EL (cell line): ENCODE data around the gene CEP63.

Experiments
- DNase-seq: peaks from one replicate; pipeline ENCODE4 v3.0.0-alpha.2; 2016

The CEP63 gene

DNA sequence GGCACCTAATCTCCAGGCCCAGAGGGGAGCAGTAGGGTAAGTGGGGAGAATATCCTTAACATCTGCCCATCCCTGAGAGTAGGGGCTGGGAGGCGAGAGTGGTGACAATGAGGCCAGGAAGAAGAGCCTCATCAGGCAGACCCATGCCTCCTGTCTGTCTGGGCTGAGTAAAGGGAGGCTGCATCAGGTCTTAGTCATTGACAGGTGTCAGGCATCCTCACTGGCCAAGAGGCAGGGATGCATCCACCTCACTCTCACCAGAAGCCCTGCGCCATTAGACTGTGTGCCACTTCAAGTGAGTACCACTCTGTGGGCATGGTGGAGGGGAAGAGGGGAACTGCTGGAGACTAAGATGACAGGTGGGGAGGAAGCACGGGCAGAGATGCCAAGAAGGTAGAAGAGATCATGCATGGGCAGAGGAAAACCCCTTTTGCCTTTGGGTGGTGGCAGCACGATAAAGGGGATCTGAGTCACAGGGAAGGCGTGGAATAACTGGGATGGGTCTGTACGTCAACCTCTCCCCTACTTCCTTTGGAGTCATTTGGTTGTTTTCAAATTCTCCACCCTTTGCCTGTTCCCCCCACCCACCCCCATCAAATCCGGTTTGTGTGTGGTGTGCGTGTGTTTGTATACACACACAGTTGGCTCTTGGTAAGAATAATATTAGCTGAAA, 14.2 kb upstream of the CEP63 start:
- DNase-seq, result peak; percentile 83

DNA sequence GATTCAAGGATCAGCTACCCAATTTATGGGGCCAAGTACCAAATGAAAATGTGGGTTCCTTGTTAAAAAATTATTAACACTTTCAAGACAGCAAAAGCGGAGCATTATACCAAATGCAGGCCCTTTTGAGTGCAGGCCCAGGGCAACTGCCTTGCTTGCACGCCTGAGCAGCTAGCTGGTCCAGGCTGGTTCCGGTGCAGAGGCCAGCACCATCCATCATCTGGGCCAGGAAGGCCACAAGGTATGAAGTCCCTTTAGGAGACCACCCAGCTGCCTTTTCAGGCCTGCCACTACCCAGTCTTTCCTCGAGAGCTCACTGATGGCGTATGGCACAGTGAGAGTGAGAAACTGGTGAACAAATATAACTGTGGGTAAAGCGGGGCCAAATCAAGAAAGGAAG, 13.0 kb upstream of the CEP63 start:
- DNase-seq, result no peak

DNA sequence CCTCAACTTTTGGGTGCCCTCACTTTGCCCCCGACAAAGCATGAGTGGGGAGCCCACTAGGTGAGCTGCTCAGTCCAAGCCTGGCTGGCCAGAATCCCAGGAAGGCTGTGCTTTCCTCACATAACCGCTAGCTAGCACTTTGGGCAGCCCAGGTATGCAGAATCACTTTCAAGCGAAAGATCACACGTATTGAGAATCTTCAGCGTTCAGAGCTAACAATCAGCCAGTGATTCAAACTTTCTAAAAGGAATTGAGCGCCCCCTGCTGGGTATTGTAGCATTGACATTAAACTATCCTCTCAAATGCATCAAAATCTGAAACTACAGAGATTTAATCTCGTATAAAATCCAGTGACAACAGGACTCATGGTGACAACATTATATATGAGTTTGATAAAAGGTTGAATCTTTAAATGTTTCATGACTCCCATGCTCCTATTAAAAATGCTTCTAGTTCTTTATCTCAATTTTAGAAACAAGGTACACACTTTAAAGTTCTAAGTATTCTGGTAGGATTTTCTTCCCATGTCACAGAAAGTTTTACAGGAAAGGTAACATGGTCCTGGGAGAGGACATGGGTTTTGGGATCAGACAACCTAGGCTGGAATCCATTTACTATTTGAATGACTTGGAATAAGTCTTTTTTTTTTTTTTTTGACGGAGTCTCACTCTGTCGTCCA, 11.8 kb upstream of the CEP63 start:
- peak; percentile 82 for DNase-seq

DNA sequence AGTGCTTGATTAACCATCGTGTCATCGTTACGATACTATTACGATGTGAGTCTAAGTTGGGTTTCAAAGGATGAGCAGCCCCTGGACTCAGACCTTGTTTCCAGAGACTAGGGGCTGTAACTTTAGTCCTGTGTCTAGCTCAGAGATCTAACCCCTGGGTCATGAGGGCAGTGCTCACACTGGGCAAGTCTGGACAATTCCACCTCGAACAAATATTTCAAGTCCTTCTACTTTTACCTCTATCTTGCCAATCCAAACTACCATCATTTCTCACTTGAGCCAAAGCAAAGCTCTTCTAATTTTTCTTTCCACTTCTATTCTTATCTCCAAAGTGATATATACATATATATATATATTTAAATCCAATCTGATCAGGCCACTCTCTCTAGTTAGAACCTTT, 10.9 kb upstream of the CEP63 start:
- no peak for DNase-seq

DNA sequence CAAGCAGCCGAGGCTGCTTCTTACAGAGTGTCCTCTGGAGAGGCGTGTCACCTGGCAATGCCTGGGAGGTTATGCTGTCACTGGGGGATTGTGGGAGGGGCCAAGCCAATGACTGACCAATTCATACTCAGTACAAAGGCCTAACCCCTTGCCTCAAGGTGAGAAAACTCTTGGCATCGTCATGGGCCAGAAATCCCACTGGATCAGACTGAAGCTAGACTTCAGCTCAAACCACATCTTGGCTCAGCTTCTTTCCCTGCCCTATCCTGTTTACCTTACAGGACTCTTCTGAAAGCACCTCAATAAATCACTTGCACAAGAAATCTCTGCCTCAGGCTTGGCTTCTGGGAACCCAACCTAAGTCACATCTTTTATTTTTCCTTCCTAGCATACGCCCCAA, 9.6 kb upstream of the CEP63 start:
- DNase-seq, result no peak

DNA sequence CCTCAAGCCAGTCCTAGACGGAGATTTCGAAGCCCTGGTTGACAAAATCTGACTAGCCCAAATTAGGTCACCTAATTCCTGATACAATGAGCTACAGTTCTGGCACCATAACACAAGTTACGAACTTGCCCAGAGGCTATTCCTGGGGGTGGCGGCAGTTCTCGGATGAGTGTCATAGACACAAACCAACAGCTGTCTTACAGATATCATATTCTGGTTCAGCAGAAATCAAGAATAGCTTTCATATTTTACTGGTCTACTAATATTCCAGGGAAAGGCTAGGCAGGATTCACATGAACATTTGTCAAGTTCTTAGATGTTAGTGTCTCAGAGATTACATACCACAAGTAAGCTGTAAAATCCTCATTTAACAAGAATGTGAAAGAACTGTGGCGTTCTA, 8.9 kb upstream of the CEP63 start:
- peak; percentile 84 for DNase-seq

DNA sequence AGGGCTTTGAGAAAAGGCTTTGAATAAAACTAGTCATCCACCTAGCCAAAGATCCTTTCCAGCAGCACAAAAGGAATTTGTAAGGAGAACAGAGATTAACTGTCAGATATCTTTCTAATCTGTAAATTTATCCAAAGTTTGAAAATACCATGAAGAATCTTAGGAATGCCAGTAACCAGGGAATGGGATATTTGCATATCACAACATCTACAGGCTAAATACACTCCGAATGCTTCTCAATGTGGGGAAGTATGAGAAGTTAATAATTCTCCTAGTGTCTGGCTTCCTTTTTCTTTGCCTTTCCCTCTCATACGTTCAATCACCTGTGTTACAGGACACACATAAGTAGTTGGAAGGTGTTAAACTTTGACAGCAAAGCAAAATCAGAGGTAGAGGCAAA, 7.9 kb upstream of the CEP63 start:
- peak; percentile 70 for DNase-seq

DNA sequence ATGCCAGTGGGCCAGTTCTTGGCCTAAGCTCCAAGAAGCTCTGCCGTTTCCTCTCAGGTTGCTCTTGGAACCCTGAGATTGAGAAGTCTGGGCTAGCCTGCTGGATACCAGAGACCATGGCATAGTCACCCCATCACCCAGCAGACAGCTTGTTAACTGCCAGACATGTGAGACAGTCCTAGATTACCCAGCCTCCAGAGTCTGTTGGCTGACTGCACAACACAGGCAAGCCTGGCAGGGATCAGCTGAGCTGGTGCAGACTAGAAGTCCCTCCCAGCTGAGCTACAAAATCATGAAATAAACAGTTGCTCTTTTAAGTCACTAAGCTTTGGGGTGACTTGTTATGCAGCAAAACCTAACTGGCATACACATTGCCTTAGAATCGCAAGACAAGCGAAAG, 5.3 kb upstream of the CEP63 start:
- DNase-seq, result no peak

DNA sequence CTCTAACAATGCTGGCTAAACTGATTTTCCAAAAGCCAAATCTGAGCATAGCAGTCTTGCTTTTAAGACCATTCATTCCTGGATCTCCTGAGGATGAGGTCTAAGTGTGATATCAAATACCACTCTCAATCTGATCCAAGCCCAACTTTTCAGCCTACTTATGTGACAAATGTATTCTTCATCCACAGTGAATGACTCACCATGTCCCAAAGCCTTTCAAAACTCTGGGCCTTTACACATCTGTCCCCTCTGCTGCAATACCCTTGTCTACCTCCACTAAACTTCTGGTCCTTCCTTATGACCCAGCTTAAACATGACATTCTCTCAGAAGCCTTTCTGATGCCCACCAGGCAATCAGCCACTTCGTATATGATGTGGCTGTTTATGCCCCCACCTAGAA, 4.7 kb upstream of the CEP63 start:
- DNase-seq, result no peak

DNA sequence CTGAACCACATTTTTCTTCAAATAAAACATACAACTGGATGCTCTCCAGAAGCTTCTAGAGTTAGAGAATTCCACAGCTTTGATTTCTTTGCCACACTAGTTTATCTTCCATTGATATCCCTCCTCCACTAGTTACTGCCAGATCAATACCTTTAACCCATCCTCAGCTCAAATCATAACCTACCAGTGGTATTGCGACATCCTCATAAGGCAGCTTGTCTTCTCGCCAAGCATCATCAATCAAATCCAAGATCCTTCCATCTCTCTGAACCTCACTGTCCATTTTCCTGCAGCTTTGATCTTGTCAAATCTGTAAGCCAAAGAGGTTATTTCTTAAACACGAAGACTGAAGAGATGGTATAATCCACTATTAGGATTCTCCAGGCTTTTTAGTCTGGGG, 3.2 kb upstream of the CEP63 start:
- no peak for DNase-seq

DNA sequence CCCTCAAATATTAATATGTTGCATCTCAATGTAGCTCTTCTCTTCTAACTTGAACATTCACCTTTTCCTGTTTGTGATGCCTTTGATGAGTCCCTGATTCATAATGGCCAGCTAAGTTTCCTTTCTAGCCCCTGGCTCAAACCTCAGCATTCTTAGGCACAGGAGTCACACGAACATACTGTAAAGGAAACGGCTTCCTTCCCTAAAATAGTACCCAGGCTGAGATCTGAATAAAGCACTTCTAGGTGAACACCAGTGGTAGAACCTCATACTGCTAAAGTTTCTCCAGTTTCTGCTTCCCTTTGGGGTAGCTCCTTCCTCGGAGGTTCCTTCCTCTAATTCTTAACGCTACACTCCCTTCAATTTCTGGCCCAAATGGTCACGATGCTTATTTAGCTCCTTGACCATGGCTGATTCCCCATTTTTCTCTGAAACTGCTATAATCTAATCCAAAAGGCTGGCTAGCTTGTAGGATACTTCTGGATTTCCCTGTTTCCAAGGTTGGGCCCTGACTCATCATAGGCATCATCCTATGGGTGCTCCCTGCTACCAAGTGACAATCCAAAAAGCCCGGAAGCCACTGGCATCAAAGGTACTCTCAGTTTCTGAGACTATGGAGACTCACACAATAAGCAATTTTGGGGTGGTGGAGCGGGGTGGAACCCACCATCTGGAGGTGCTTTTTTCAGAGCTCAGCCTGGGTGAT, 2.5 kb upstream of the CEP63 start:
- peak; percentile 91 for DNase-seq

DNA sequence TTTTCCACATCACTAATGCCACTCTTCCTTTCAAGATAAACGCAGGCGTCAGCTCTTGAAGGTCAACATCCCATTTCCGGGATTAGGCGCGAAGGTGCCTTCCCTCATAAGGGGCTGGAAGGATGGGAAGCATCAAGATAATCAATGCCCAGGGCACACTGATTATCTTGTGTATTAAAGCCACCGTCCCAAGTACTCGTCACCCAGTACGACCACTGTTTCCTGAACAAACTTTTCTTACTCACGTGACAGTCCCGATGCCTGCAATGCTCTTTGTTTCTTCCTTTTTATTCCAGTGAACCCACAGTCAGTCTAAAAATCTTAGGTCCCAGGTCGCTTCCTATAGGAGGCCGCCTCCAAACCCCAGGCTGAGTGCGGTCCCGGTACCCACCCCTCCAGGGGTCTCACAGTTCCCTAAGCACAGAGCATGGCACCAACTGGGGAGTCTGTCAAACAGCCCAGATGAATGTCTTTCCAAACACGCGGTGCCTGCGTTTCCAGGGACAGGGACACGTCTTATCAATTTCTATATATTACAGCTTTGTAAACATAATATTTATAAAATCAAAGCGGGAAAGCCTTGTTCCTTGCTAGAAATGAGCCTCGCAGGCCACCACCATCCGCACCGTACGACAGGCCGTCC, 661 bp upstream of the CEP63 start:
- no peak for DNase-seq

DNA sequence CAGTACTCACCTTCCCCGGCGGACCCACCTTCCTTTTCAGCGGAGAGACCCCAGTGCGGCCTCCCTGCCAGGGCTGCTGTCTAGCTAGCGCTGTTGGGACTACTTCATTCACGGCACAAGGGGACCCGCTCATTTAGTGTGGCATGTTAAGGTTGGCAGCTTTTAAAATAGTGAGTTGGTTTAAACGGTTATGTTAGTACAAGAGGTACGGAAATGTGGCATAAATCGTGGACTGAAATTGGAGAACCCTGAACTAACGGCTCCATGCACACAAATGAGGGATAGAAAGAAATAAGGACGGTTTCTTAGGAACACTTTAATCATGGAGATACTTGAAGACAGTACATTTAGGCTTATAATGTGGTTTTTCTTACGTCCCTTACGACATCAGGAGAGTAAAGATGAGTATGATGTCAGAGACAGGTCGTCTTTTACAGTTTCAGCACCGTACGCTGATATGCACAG, 752 bp downstream of the CEP63 start:
- no peak for DNase-seq

DNA sequence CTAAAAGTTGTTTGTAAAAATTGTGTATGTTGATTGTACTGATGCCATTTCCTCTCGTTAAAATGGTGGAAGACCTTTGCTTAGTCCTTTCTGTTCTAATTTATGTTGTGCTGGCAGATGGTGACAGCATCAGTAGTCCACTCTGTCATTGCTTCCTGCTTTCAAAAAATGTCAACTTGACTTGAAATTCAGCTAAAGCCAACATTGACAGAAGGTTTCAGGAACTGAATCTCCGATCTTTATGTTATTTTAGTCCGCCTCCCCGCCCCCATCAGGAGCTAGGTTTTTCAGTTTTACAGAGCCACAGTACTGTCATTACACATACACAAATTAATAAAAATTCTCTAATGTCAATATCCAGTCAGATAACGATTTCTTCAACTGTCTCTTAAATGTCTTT, 1.5 kb downstream of the CEP63 start:
- DNase-seq, result no peak

DNA sequence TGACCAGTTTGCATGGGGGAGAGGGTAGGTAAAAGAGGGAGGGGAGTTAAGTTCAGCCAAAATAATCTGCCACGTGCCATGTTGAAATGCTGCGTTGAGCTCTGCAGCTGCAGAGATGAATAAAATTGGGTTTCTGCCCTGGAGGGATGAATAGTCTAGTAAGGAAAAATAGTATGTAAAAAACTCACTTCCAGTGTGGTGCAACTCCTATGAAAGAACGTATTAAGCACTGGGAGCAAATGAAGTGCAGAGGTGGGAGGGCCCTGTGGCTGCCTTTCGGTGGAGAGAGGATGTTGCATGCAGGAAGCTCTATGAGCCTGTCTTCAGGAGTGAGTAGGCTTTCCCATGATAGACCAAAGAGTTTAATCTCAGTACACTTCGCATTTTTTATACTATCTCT, 8.6 kb downstream of the CEP63 start:
- no peak for DNase-seq

DNA sequence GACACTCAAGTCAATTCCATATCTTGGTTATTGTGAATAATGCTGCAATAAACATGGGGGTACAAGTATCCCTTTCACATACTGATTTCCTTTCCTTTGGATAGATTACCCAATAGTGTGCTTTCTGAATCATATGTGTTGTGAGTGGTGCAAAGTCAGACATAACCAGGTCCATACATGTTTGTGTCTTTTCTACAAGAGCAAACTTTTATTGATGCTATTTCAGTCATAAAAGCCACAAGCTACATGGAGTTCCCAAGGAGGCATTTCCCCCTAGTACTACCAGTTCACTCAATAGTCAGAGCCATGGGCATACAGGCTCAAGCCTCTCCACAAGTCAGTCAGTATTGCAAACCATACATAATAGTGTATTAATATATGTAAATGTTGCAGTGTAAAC, 10.1 kb downstream of the CEP63 start:
- no peak for DNase-seq

DNA sequence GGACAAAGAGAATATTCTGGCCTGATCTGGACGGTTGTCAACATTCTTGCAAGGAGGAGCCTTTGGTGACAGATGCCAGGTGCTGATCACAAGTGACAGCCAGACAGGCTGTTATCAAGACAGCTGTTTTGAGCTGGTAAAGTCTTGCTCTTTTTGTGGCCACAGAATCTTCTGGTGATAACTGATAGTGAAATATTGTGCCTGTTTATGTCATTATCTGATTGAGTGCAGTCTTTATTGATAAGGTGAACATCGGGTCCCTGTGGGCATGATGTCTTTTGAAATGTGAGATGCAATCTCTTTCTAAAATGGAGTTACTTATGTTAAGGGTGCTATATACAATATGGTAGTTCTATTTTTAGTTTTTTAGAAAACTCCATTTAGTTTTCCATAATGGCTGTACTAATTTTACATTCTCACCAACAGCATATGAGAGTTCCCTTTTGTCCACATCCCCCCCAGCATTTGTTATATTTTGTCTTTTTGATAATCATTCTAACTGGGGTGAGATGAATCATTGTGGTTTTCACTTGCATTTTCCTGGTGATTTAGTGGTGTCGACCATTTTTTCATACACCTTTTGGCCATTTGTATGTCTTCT, 10.7 kb downstream of the CEP63 start:
- no peak for DNase-seq

DNA sequence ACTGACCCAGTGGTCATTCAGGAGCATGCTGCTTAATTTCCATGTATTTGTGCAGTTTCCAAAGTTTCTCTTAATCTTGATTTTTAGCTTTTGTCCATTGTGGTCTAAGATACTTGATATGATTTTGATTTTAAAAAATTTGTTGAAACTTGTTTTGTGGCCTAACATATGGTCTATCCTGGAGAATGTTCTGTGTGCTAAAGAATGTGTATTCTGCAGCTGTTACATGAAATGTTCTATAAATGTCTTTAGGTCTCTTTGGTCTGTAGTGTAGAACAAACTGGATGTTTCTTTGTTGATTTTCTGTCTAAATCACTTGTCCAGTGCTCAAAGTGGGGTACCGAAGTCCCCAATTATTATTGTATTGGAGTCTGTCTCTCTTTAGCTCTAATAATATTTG, 17.4 kb downstream of the CEP63 start:
- DNase-seq, result no peak

DNA sequence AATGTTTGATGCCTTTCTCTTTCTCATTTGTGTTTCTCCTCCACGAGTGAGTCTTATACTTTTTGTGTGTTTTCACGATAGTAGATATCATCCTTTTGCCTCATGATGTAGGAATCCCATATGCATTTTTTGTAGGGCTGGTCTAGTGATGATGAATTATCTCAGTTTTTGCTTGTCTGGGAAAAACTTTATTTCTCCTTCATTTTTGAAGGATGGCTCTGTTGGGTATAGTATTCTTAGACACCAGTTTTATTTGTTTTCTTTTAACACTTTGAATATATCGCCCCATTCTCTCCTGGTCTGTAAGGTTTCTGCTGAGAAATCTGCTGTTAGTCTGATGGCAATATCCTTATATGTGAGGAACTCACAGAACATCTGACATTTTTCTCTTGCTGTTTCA, 18.3 kb downstream of the CEP63 start:
- DNase-seq, result no peak

DNA sequence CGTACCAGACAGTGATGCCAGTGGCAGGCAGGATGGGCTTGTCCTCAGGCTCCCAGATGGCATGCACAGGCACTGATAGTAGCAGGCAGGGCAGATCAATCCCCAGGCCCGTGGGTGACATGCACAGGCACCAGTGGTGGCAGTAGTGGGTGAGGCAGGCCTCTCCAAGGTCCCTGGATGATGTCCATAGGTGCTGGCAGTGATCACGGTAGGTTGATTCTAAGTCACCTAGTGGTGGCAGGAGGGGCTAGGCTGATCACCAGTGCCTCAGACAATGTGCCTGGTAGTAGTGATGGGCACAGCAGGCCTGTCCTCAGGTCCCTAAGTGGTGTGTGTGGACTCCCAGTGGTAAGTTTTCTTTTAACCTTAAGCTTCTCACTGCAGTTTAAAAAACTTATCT, 19.6 kb downstream of the CEP63 start:
- no peak for DNase-seq

DNA sequence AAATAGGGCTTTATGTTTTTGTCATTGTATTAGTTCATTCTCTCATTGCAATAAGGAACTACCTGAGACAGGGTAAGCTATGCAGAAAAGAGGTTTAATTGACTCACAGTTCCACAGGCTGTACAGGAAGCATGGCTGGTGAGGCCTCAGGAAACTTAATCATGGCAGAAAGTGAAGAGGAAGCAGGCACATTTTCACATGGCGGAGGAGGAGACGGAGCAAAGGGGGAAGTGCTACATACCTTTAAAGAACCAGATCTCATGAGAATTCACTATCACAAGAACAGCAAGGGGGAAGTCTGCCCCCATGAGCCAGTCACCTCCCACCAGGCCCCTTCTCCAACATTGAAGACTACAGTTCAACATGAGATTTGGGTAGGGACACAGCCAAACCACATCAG, 25.6 kb downstream of the CEP63 start:
- no peak for DNase-seq

DNA sequence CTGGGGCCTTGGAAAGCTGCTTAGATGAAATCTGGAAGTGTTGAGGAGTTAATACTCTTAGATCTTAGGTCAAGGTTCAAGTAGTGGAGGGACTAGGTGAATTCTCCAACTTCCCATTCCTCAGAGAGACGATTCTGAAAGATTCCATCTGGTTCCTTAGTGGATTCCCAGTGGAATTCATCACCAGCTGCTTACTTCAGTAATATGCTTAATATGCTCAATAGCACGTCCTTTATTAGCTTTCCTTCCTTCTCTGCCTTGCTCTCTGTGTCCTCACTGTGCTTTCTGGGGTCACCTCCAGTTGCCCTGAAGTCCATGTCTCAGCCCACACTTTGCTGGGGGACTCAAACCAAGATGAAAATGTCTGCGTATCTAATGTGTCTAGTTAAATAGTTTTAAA, 31.0 kb downstream of the CEP63 start:
- DNase-seq, result no peak

DNA sequence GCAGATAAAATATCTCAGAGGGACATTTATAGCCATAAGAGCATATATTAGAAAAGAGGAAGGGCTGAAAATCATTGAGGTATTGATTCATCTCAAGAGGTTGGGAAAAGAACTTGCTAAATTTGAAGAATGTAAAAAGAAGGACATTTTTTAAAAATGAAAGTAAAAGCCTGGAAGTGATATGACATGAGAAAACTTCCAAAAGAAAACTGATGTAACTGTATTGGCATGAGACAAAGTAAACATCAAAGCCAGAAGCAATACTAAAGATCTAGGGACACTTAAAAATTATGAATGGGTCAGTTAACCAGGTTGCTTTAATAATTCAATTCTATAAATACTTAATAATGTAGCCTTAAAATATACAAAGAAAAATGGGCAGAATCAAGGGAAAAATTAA, 31.9 kb downstream of the CEP63 start:
- peak; percentile 59 for DNase-seq
